Activated CD4-positive, alpha-beta T cell treated with anti-CD3 and anti-CD28 coated beads, Interleukin-2, amount 10 ng/mL, durations not matched to agents 7 days and 5 days (primary cell): ENCODE data around the gene PPP2R5E. TPM values are rescaled to one million over a fixed set of nuclear protein-coding genes. Genes with fewer than 3 reads are reported as not detected.

Source experiments
- CTCF ChIA-PET: fragments of 350-600 bp; sonication (Branson Sonifier 250); formaldehyde crosslinking; loops from one replicate; lab custom pipeline; 2021; ENCODE audit warnings: antibody characterized with exemption; lab: Charles Lee
- POLR2A ChIA-PET: fragments of 350-600 bp; sonication (Branson Sonifier 250); formaldehyde crosslinking; loops from one replicate; lab custom pipeline; 2021; ENCODE audit warnings: antibody characterized with exemption; lab: Charles Lee
- DNase-seq: peaks from one replicate; pipeline ENCODE4 v3.0.0-alpha.2; 2020
- H3K27ac Mint-ChIP-seq: one replicate; pipeline ENCODE4 v1.8.0; 2021; ENCODE audit warnings: mild to moderate bottlenecking, moderate library complexity, mixed read lengths
- H3K27me3 Mint-ChIP-seq: one replicate; pipeline ENCODE4 v1.8.0; 2021; ENCODE audit warnings: mixed read lengths
- H3K36me3 Mint-ChIP-seq: one replicate; pipeline ENCODE4 v1.8.0; 2021; ENCODE audit warnings: low read depth, mixed read lengths
- H3K4me1 Mint-ChIP-seq: one replicate; pipeline ENCODE4 v1.8.0; 2021; ENCODE audit warnings: mixed read lengths
- H3K4me3 Mint-ChIP-seq: one replicate; pipeline ENCODE4 v1.8.0; 2021; ENCODE audit warnings: mild to moderate bottlenecking, moderate library complexity, mixed read lengths
- H3K9me3 Mint-ChIP-seq: one replicate; pipeline ENCODE4 v1.8.0; 2021; ENCODE audit warnings: mixed read lengths
- total RNA-seq, 2 experiments: library from RNA; stranded (reverse); gene quantifications; one replicate each; pipeline ENCODE4 v1.2.3, GENCODE V29; 2021

Gene PPP2R5E
- total RNA-seq, 2 experiments from 2014 or later: 45.5 to 49.6 TPM

- H3K27ac Mint-ChIP-seq: peak overlapping the region; percentile 65
- H3K4me1 Mint-ChIP-seq: peaks cover 54% of the 10 kb centered on the region
- DNase-seq: no peak
- ChIA-PET POLR2A (no interaction called here), CTCF (interaction anchor here (0.7 to 2.0 kb wide), 4 partner anchors 8 to 40 kb away, joined by 3 to 7 read pairs (median 5); no protein-coding TSS in a partner anchor)
- H3K4me3 Mint-ChIP-seq: no peak overlapping the region
- H3K36me3 Mint-ChIP-seq: peaks cover 12% of the 10 kb centered on the region
- no peaks in the 10 kb centered on the region for H3K27me3 Mint-ChIP-seq
- no peaks in the 10 kb centered on the region for H3K9me3 Mint-ChIP-seq
Observed at GRCh38 chr14:63478437-63478852, 64.7 kb downstream of the PPP2R5E start.

GRCh38 chr14:63478010-63478409 lies 65.2 kb downstream of the PPP2R5E start:
- Mint-ChIP-seq H3K36me3 (peaks cover 9% of the 10 kb centered on the region), H3K4me1 (peaks cover 50% of the 10 kb centered on the region), H3K27me3 (no peaks in the 10 kb centered on the region), H3K27ac (peak overlapping the region; percentile 51), H3K9me3 (no peaks in the 10 kb centered on the region), H3K4me3 (peak overlapping the region; percentile 40)
- peak; percentile 58 for DNase-seq
- POLR2A ChIA-PET: no interaction called here
- CTCF ChIA-PET: interaction anchor here (0.7 to 2.0 kb wide), 4 partner anchors 9 to 40 kb away, joined by 3 to 7 read pairs (median 5); no protein-coding TSS in a partner anchor

GRCh38 chr14:63477556-63477955 lies 65.6 kb downstream of the PPP2R5E start:
- no peaks in the 10 kb centered on the region for H3K9me3 Mint-ChIP-seq
- ChIA-PET POLR2A (no interaction called here), CTCF (interaction anchor here (0.7 to 2.0 kb wide), 4 partner anchors 9 to 40 kb away, joined by 3 to 7 read pairs (median 5); no protein-coding TSS in a partner anchor)
- peaks cover 9% of the 10 kb centered on the region for H3K36me3 Mint-ChIP-seq
- no peak for DNase-seq
- H3K27ac Mint-ChIP-seq: peak overlapping the region; percentile 80
- peaks cover 49% of the 10 kb centered on the region for H3K4me1 Mint-ChIP-seq
- H3K27me3 Mint-ChIP-seq: no peaks in the 10 kb centered on the region
- peak overlapping the region; percentile 50 for H3K4me3 Mint-ChIP-seq

- ChIA-PET POLR2A (no interaction called here), CTCF (interaction anchor here (0.6 kb wide), 1 partner anchor 318 kb away, joined by 5 read pairs; no protein-coding TSS in a partner anchor)
- no peak overlapping the region for H3K4me3 Mint-ChIP-seq
- H3K36me3 Mint-ChIP-seq: peaks cover 8% of the 10 kb centered on the region
- peaks cover 59% of the 10 kb centered on the region for H3K4me1 Mint-ChIP-seq
- DNase-seq: no peak
- no peaks in the 10 kb centered on the region for H3K27me3 Mint-ChIP-seq
- H3K9me3 Mint-ChIP-seq: no peaks in the 10 kb centered on the region
- H3K27ac Mint-ChIP-seq: no peak overlapping the region
Observed at GRCh38 chr14:63475761-63476160, 67.4 kb downstream of the PPP2R5E start.

- H3K4me3 Mint-ChIP-seq: no peak overlapping the region
- ChIA-PET POLR2A (no interaction called here), CTCF (no interaction called here)
- DNase-seq: no peak
- no peaks in the 10 kb centered on the region for H3K9me3 Mint-ChIP-seq
- no peaks in the 10 kb centered on the region for H3K27me3 Mint-ChIP-seq
- H3K36me3 Mint-ChIP-seq: peaks cover 5% of the 10 kb centered on the region
- H3K27ac Mint-ChIP-seq: no peak overlapping the region
- peaks cover 58% of the 10 kb centered on the region for H3K4me1 Mint-ChIP-seq
Observed at GRCh38 chr14:63474844-63475243, 68.3 kb downstream of the PPP2R5E start.

GRCh38 chr14:63474111-63474510 lies 69.1 kb downstream of the PPP2R5E start:
- H3K4me1 Mint-ChIP-seq: peaks cover 58% of the 10 kb centered on the region
- no peaks in the 10 kb centered on the region for H3K27me3 Mint-ChIP-seq
- H3K4me3 Mint-ChIP-seq: no peak overlapping the region
- ChIA-PET CTCF (no interaction called here), POLR2A (no interaction called here)
- H3K9me3 Mint-ChIP-seq: no peaks in the 10 kb centered on the region
- H3K36me3 Mint-ChIP-seq: peaks cover 1% of the 10 kb centered on the region
- DNase-seq: no peak
- no peak overlapping the region for H3K27ac Mint-ChIP-seq

- Mint-ChIP-seq H3K4me1 (peaks cover 58% of the 10 kb centered on the region), H3K36me3 (peaks cover 1% of the 10 kb centered on the region), H3K9me3 (no peaks in the 10 kb centered on the region), H3K27ac (no peak overlapping the region), H3K27me3 (no peaks in the 10 kb centered on the region), H3K4me3 (no peak overlapping the region)
- POLR2A ChIA-PET: no interaction called here
- CTCF ChIA-PET: interaction anchor here (0.6 kb wide), 1 partner anchor 325 kb away, joined by 5 read pairs; no protein-coding TSS in a partner anchor
- no peak for DNase-seq
Observed at GRCh38 chr14:63472986-63473788, 70.0 kb downstream of the PPP2R5E start.

- no peaks in the 10 kb centered on the region for H3K9me3 Mint-ChIP-seq
- no peaks in the 10 kb centered on the region for H3K36me3 Mint-ChIP-seq
- DNase-seq: no peak
- CTCF ChIA-PET: interaction anchor here (0.6 kb wide), 1 partner anchor 251 kb away, joined by 4 read pairs; no protein-coding TSS in a partner anchor
- POLR2A ChIA-PET: no interaction called here
- H3K27me3 Mint-ChIP-seq: no peaks in the 10 kb centered on the region
- peaks cover 51% of the 10 kb centered on the region for H3K4me1 Mint-ChIP-seq
- no peak overlapping the region for H3K4me3 Mint-ChIP-seq
- no peak overlapping the region for H3K27ac Mint-ChIP-seq
Observed at GRCh38 chr14:63470962-63471793, 72.0 kb downstream of the PPP2R5E start.

- H3K9me3 Mint-ChIP-seq: no peaks in the 10 kb centered on the region
- ChIA-PET CTCF (interaction anchor here (1.0 to 2.1 kb wide), 2 partner anchors 9 to 12 kb away, joined by 3 to 7 read pairs; no protein-coding TSS in a partner anchor), POLR2A (no interaction called here)
- H3K36me3 Mint-ChIP-seq: peaks cover 3% of the 10 kb centered on the region
- peaks cover 43% of the 10 kb centered on the region for H3K4me1 Mint-ChIP-seq
- no peak for DNase-seq
- H3K4me3 Mint-ChIP-seq: no peak overlapping the region
- peak overlapping the region; percentile 4 for H3K27ac Mint-ChIP-seq
- H3K27me3 Mint-ChIP-seq: no peaks in the 10 kb centered on the region
Observed at GRCh38 chr14:63468294-63468693, 74.9 kb downstream of the PPP2R5E start.

- Mint-ChIP-seq H3K36me3 (peaks cover 3% of the 10 kb centered on the region), H3K4me1 (peaks cover 43% of the 10 kb centered on the region), H3K4me3 (no peak overlapping the region), H3K27me3 (no peaks in the 10 kb centered on the region), H3K9me3 (no peaks in the 10 kb centered on the region), H3K27ac (no peak overlapping the region)
- ChIA-PET CTCF (interaction anchor here (0.8 to 2.1 kb wide), 5 partner anchors 10 to 103 kb away, joined by 3 to 7 read pairs (median 3); no protein-coding TSS in a partner anchor), POLR2A (no interaction called here)
- no peak for DNase-seq
Observed at GRCh38 chr14:63467440-63468072, 75.6 kb downstream of the PPP2R5E start.

GRCh38 chr14:63465347-63465746 lies 77.8 kb downstream of the PPP2R5E start:
- Mint-ChIP-seq H3K4me3 (no peak overlapping the region), H3K9me3 (no peaks in the 10 kb centered on the region), H3K27ac (no peak overlapping the region), H3K4me1 (peaks cover 28% of the 10 kb centered on the region), H3K27me3 (no peaks in the 10 kb centered on the region), H3K36me3 (peaks cover 7% of the 10 kb centered on the region)
- ChIA-PET POLR2A (no interaction called here), CTCF (interaction anchor here (0.6 to 0.9 kb wide), 4 partner anchors 16 to 604 kb away, joined by 3 to 5 read pairs (median 3); no protein-coding TSS in a partner anchor)
- DNase-seq: no peak

GRCh38 chr14:63460680-63461369 lies 82.4 kb downstream of the PPP2R5E start:
- Mint-ChIP-seq H3K4me1 (peaks cover 4% of the 10 kb centered on the region), H3K27ac (no peak overlapping the region), H3K4me3 (no peak overlapping the region), H3K27me3 (no peaks in the 10 kb centered on the region), H3K36me3 (peaks cover 7% of the 10 kb centered on the region), H3K9me3 (no peaks in the 10 kb centered on the region)
- ChIA-PET CTCF (no interaction called here), POLR2A (no interaction called here)
- no peak for DNase-seq
